HTERT RPE-1 (cell line): ENCODE measurements around the gene MALRD1.

Experiments used
- in situ Hi-C: fragments of 300-500 bp; cut with MboI; formaldehyde crosslinking; loops from 4 replicates; pipeline ENCODE4 v1.14.3; 2020; ENCODE audit warnings: low sequenced_read_pairs

MALRD1 gene

DNA sequence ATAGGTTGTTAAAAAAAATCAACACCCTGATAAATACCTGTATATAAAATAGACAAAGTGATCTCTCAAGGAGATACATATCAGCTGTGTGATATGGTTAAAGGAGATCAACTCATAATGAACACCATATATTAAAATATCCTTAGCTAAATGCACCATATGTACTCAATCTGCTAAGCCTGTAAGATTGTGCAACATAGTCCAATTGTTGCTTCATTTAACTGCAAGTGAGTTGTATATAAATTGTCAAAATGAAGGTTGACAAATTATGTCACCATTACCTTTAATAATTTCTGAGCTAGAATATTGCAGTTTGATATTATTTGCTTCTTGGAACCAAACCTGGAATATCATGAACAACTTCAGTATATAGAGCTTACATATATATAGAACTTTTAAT, 283.7 kb downstream of the MALRD1 start:
- in situ Hi-C loops = no loop called here

GRCh38 chr10:19333631-19334030, 285.0 kb downstream of the MALRD1 start:
- in situ Hi-C loops = no loop called here

DNA sequence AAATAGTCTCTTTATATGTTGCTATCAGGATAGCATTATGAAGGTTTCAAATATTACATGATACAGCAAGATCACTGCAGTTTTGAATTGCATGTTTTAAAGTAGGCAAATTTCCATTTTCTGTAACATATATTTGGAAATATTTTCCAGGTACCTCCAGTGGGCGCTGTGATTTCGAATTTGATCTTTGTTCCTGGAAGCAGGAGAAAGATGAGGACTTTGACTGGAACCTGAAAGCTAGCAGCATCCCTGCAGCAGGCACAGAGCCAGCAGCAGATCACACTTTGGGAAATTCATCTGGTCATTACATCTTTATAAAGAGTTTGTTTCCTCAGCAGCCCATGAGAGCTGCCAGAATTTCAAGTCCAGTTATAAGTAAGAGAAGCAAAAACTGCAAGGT, 299.0 kb downstream of the MALRD1 start:
- in situ Hi-C loops = no loop called here

DNA sequence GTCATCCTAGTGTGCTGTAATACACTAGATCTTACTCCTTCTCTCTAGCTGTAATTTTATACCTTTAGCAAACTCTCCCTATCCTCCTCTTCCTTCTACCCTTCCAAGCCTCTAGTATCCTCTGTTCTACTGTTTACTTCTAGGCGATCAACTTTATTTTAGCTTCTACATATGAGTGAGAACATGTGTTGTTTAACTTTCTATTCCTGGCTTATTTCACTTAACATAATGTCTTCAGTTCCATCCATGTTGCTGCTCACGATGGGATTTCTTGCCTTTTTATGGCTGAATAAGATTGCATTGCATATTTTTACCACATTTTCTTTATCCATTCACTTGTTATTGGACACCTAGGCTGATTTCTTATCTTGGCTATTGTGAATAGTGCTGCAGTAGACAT, 318.6 kb downstream of the MALRD1 start:
- in situ Hi-C loops = no loop called here

DNA sequence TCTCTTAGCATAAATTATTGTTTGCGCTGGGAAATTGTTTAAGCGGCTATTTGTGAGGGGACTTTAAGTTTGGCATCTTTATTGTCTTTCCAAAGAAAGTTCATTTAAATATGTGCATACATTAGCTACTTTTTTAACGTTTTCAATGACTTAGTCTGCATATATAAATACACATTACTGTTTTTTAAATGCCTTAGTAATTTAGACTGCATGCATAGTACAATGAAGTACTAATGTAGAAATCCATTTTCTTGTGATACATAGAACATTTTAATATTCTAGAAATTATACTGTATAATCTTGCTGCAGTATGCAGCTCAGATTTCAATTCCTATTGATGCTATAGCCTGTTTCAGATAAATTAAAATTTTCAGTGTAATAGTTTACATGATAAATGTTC, 325.4 kb downstream of the MALRD1 start:
- in situ Hi-C loops = no loop called here

GRCh38 chr10:19385846-19386450, 337.3 kb downstream of the MALRD1 start:
- in situ Hi-C loops = no loop called here

GRCh38 chr10:19408924-19409323, 360.3 kb downstream of the MALRD1 start:
- in situ Hi-C loops = no loop called here

- in situ Hi-C loops = no loop called here
Observed at GRCh38 chr10:19411119-19411518, 362.5 kb downstream of the MALRD1 start.

DNA sequence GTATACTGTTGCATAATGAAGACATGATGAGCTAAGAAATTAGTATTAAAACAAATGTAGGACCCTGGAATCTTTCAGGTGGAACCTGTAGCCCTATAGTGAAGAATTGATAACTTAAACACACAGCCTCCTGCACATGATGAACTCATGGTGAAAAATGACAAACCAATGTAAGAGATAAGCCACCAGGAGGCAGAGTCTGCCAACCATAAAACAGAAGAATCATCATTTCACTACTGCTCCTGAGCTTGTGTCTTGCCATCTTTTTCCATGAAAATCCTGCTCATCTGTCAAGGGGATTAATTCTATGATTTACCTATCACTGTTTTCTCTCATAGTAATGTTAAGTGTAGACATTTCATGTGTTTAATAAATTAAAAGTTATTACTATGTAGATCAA, 363.9 kb downstream of the MALRD1 start:
- in situ Hi-C loops = no loop called here

GRCh38 chr10:19416164-19416563, 367.6 kb downstream of the MALRD1 start:
- in situ Hi-C loops = no loop called here

DNA sequence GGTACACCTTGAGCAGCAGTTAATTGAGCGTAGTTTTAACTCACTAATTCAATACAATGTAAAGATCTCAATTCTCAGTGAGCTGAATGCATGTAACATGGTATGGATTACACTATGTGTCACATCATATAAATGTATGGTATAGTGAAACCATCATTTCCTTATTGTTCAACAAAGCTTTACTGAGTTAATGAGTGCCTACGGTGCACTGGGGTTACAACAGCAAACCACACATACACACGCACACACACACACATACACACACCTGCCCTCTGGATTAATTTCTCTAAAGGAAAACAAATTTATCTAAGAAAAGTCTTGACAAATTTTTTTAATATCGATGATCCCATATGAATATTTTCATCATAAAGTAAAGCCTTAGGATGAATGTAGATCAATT, 369.1 kb downstream of the MALRD1 start:
- in situ Hi-C loops = no loop called here

- in situ Hi-C loops = no loop called here
Observed at GRCh38 chr10:19421674-19422073, 373.1 kb downstream of the MALRD1 start.

GRCh38 chr10:19426034-19426433, 377.4 kb downstream of the MALRD1 start:
- in situ Hi-C loops = no loop called here

GRCh38 chr10:19431622-19432351, 383.2 kb downstream of the MALRD1 start:
- in situ Hi-C loops = no loop called here

GRCh38 chr10:19449860-19450259, 401.3 kb downstream of the MALRD1 start:
- in situ Hi-C loops = no loop called here

- in situ Hi-C loops = no loop called here
Observed at GRCh38 chr10:19451356-19451755, 402.8 kb downstream of the MALRD1 start.

DNA sequence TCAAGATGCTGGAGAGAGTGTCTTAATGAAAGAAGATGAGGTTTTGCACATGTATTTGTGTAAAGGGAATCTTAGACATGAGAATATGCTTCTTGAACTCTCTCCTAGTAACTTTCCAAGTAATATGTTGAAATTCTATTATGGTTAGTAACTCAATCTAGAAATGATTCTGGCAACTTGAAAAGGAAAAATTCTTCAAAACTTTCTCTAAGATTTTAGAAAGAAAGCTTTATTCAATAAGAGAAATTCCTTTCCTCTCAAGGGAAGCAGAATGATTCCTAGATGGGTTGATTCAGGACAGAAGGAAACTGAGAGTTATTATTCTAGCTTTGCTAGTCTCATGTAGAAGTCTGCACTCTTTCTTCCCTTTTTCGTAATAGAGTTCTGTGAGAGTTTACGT, 403.3 kb downstream of the MALRD1 start:
- in situ Hi-C loops = no loop called here

- in situ Hi-C loops = no loop called here
Observed at GRCh38 chr10:19453967-19454366, 405.4 kb downstream of the MALRD1 start.

DNA sequence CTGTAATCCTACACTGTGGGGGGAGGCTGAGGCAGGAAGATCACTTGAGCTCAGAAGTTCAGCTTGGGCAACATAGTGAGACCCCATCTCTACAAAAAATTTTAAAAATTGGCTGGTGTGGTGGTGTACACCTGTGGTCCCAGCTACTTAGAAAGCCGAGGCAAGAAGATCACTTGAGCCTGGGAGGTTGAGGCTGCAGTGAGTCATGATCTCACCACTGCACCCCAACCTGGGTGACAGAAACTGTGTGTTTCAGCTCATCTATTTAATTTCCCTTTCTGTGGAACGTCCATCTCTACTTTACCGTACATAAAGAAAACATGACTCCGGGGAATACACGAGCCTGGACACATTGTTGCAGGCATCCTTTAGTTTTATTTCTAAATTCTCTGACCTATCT, 413.0 kb downstream of the MALRD1 start:
- in situ Hi-C loops = no loop called here

DNA sequence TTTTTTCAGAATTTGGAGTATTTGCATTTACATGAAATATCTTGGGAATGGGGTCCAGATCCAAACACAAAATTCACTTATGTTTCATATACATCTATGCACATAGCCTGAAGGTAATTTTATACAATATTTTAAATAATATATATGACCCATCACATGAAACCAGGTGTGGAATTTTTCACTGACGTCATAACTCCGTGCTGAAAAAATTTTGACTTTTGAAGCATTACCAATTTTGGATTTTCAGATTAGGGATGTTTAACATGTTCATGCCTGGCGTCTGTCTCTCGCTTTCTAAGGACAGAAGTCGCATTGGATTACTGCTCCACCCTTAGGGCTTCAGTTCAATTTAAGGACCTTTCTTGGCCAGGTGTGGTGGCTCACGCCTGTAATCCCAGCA, 418.1 kb downstream of the MALRD1 start:
- in situ Hi-C loops = no loop called here

GRCh38 chr10:19468413-19468812, 419.8 kb downstream of the MALRD1 start:
- in situ Hi-C loops = no loop called here

DNA sequence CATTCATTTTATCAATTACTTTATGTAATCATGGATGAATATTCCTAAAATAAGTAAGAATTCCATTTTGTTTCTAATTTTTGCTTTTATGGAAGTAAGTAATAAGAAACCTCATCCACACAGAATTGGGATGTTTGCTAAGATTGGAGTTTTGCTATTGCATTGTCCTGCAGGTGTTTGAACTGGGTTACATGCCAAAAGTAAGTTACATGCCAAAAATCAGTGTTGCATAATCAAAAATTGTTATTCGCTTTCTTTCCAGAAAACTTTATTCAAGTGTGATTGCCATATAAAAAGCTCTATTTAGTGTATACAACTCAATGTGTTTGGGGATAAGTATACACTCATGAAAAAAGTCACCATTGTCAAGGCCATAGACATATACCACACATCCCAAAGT, 420.9 kb downstream of the MALRD1 start:
- in situ Hi-C loops = no loop called here

GRCh38 chr10:19479854-19480253, 431.3 kb downstream of the MALRD1 start:
- in situ Hi-C loops = no loop called here
